Uterus (tissue), 2 donors: ENCODE data around the gene CXorf58.
"Not testable (repeated sequence)": the region's sequence is repeated elsewhere in the genome, so short reads cannot be mapped to it uniquely, and the experiment has no call there.

ENCODE experiments used
- CTCF ChIP-seq, 4 experiments: fragments of 200-600 bp in 2 of 4; fragments of 450-650 bp in 2 of 4; sonication (generic) in 2 of 4; IDR thresholded peaks; one replicate each; pipeline ENCODE4 v1.5.1; 2016 to 2019; ENCODE audit warnings: antibody characterized with exemption in 4 of 4, mild to moderate bottlenecking in 2 of 4, moderate library complexity in 1 of 4
- POLR2A ChIP-seq, 2 donors: fragments of 450-650 bp; IDR thresholded peaks; one replicate each; pipeline ENCODE4 v1.6.1; 2016; ENCODE audit warnings: antibody characterized with exemption in 2 of 2, mild to moderate bottlenecking in 1 of 2, moderate library complexity in 1 of 2

GRCh38 chrX:23861952-23862351, 45.9 kb upstream of the CXorf58 start:
- not testable (repeated sequence) for TF ChIP-seq CTCF, POLR2A (IDR thresholded peaks at IDR 0.05)
